GM23338 (cell line): ENCODE results near the gene TREM2. TPM values are rescaled to one million over a fixed set of nuclear protein-coding genes. Genes with fewer than 3 reads are reported as not detected.

Experiments
- ATAC-seq: fragments of 200-7000 bp; cut with Tn5 transposase; 3 replicates; pipeline ENCODE4 v1.9.1; 2020
- DNase-seq: peaks from one replicate; pipeline ENCODE4 v3.0.0-alpha.2; 2015; ENCODE audit warnings: low spot score
- H2AFZ ChIP-seq: fragments of 200-600 bp; sonication (generic); 2 replicates; pipeline ENCODE4 v1.8.0; 2016; ENCODE audit warnings: antibody characterized with exemption, mild to moderate bottlenecking, moderate library complexity
- H3F3A ChIP-seq: fragments of 200-600 bp; sonication (generic); replicated peaks from 2 replicates; pipeline ENCODE4 v1.8.0; 2017; ENCODE audit warnings: antibody characterized with exemption, mixed run types, low read depth
- H3K27ac ChIP-seq: fragments of 200-600 bp; sonication (generic); 2 replicates; pipeline ENCODE4 v1.6.1; 2016; ENCODE audit warnings: low read depth
- H3K27me3 ChIP-seq: fragments of 200-600 bp; sonication (generic); 2 replicates; pipeline ENCODE4 v1.8.0; 2016; ENCODE audit warnings: mild to moderate bottlenecking, mixed run types, moderate library complexity; ENCODE audit not compliant: insufficient read depth
- H3K36me3 ChIP-seq: fragments of 200-600 bp; sonication (generic); 2 replicates; pipeline ENCODE4 v1.8.0; 2016; ENCODE audit warnings: mild to moderate bottlenecking; ENCODE audit not compliant: insufficient read depth
- H3K4me1 ChIP-seq: fragments of 200-600 bp; sonication (generic); 2 replicates; pipeline ENCODE4 v1.8.0; 2016; ENCODE audit warnings: mild to moderate bottlenecking, moderate library complexity; ENCODE audit not compliant: insufficient read depth
- H3K4me2 ChIP-seq: fragments of 200-600 bp; sonication (generic); 2 replicates; pipeline ENCODE4 v1.7.1; 2017; ENCODE audit warnings: mixed run types
- H3K4me3 ChIP-seq: fragments of 200-600 bp; sonication (generic); 2 replicates; pipeline ENCODE4 v1.6.1; 2016; ENCODE audit warnings: mixed run types
- H3K79me2 ChIP-seq: fragments of 200-600 bp; sonication (generic); replicated peaks from 2 replicates; pipeline ENCODE4 v1.8.0; 2017; ENCODE audit warnings: mild to moderate bottlenecking; ENCODE audit not compliant: insufficient read depth
- H3K9me2 ChIP-seq: fragments of 200-600 bp; sonication (generic); 2 replicates; pipeline ENCODE4 v1.8.0; 2017; ENCODE audit not compliant: insufficient read depth
- H4K20me1 ChIP-seq: fragments of 200-600 bp; sonication (generic); replicated peaks from 2 replicates; pipeline ENCODE4 v1.8.0; 2017; ENCODE audit warnings: mild to moderate bottlenecking; ENCODE audit not compliant: insufficient read depth
- H3K27ac Mint-ChIP-seq: 2 replicates; pipeline ENCODE4 v1.8.0; 2020; ENCODE audit warnings: inconsistent platforms, mild to moderate bottlenecking, moderate library complexity, mixed read lengths
- H3K27me3 Mint-ChIP-seq: 3 replicates; pipeline ENCODE4 v1.8.0; 2022; ENCODE audit warnings: low read depth, mild to moderate bottlenecking, moderate library complexity, mixed read lengths, inconsistent platforms; ENCODE audit not compliant: insufficient read depth, poor library complexity
- H3K36me3 Mint-ChIP-seq: 3 replicates; pipeline ENCODE4 v1.8.0; 2021; ENCODE audit warnings: low read depth, mild to moderate bottlenecking, inconsistent platforms, moderate library complexity, mixed read lengths
- H3K4me1 Mint-ChIP-seq: 3 replicates; pipeline ENCODE4 v1.8.0; 2020; ENCODE audit warnings: mild to moderate bottlenecking, inconsistent platforms, mixed read lengths
- H3K4me3 Mint-ChIP-seq: 3 replicates; pipeline ENCODE4 v1.8.0; 2021; ENCODE audit warnings: moderate library complexity, mild to moderate bottlenecking, inconsistent platforms, mixed read lengths
- H3K9me3 Mint-ChIP-seq: 3 replicates; pipeline ENCODE4 v1.8.0; 2020; ENCODE audit warnings: moderate library complexity, mild to moderate bottlenecking, inconsistent platforms, mixed read lengths
- CREB1 ChIP-seq: fragments of 250-450 bp; sonication (Bioruptor Pico); IDR thresholded peaks from 2 replicates; pipeline ENCODE4 v1.5.0; 2020; ENCODE audit warnings: low read depth, mild to moderate bottlenecking, moderate library complexity
- EZH2 ChIP-seq: fragments of 200-600 bp; sonication (generic); IDR thresholded peaks from one replicate; pipeline ENCODE4 v1.8.0; 2017; ENCODE audit warnings: antibody characterized with exemption, mild to moderate bottlenecking, low read depth; ENCODE audit not compliant: unreplicated experiment
- EZH2phosphoT487 ChIP-seq: fragments of 200-600 bp; sonication (generic); IDR thresholded peaks from one replicate; pipeline ENCODE4 v1.8.1; 2018; ENCODE audit warnings: antibody characterized with exemption; ENCODE audit not compliant: unreplicated experiment
- JUNB ChIP-seq: IDR thresholded peaks from one replicate; pipeline ENCODE4 v1.6.1; 2016; ENCODE audit warnings: antibody characterized with exemption; ENCODE audit not compliant: unreplicated experiment
- NANOG ChIP-seq: IDR thresholded peaks from 2 replicates; pipeline ENCODE4 v1.6.1; 2016; ENCODE audit warnings: antibody characterized with exemption, borderline replicate concordance
- POLR2AphosphoS5 ChIP-seq: IDR thresholded peaks from 2 replicates; pipeline ENCODE4 v1.6.1; 2016; ENCODE audit warnings: antibody characterized with exemption, low read depth
- STAT1 ChIP-seq: IDR thresholded peaks from one replicate; pipeline ENCODE4 v1.6.1; 2016; ENCODE audit warnings: antibody characterized with exemption; ENCODE audit not compliant: unreplicated experiment
- ZNF114 ChIP-seq: fragments of 250-450 bp; sonication (Bioruptor Pico); IDR thresholded peaks from 2 replicates; pipeline ENCODE4 v1.5.0; 2020; ENCODE audit warnings: mild to moderate bottlenecking, moderate library complexity
- ZNF331 ChIP-seq: fragments of 250-450 bp; sonication (Bioruptor Pico); IDR thresholded peaks from 2 replicates; pipeline ENCODE4 v1.5.0; 2020; ENCODE audit warnings: low read depth, mild to moderate bottlenecking, moderate library complexity
- polyA plus RNA-seq: library from polyadenylated mRNA; unstranded; fragments of >200 nt; fragmentation: Nextera tagmentation; extraction: Ambion mirVana; gene quantifications from 2 replicates; pipeline ENCODE4 v1.2.1, GENCODE V29; 2016
- total RNA-seq: library from RNA; depleted of rRNA; stranded (reverse); fragments of >200 nt; shearing (Covaris generic); gene quantifications from 2 replicates; pipeline ENCODE4 v1.2.3, GENCODE V29; 2014
- TF ChIP-seq, protein P1 (sequence below), 2 experiments: fragments of 200-600 bp in 1 of 2; sonication (generic) in 1 of 2; conservative IDR thresholded peaks; 2 replicates each; pipeline versions ENCODE4 v1.5.1 to v1.6.1; 2016 to 2017; ENCODE audit warnings: antibody characterized with exemption in 2 of 2, low read depth in 2 of 2, mild to moderate bottlenecking in 2 of 2, moderate library complexity in 1 of 2
- TF ChIP-seq, protein P2 (sequence below): IDR thresholded peaks from one replicate; pipeline ENCODE4 v1.6.1; 2018; ENCODE audit warnings: antibody characterized with exemption; ENCODE audit not compliant: unreplicated experiment
- TF ChIP-seq, protein P3 (sequence below): fragments of 250-450 bp; sonication (Bioruptor Pico); IDR thresholded peaks from 2 replicates; pipeline ENCODE4 v1.5.0; 2020; ENCODE audit warnings: mild to moderate bottlenecking, moderate library complexity
- TF ChIP-seq, protein P4 (sequence below): IDR thresholded peaks from 2 replicates; pipeline ENCODE4 v1.6.1; 2016; ENCODE audit warnings: antibody characterized with exemption

Gene TREM2
- total and polyA plus RNA-seq, 2 experiments from 2014 or later = not detected

DNA sequence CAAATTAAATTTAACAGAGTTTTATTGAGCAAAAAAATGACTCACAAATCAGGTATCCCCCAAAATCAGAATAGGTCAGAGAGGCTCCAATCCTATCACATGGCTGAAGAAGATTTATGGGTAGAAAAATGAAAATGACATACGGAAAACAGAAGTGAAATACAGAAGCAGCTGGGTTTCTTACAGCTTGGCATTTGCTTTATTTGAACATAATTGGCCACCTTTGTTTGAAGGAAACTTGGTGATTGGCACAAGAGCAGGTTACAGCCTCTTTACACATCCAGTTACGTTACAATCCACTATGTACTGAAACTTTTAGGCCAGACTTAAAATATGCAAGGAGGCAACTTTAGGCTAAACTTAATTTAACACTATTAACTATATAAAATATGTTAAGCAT is 11.7 kb upstream of the TREM2 start:
- peaks cover 8% of the 10 kb centered on the region; the same call in 1 of the 3 replicates for H3K9me3 Mint-ChIP-seq
- peaks cover 16% of the 10 kb centered on the region; the same call in 1 of the 2 replicates for H3K9me2 ChIP-seq
- no peaks in the 10 kb centered on the region for H4K20me1 ChIP-seq
- H3K27ac Mint-ChIP-seq = no peak overlapping the region
- TF ChIP-seq, protein P1, sequence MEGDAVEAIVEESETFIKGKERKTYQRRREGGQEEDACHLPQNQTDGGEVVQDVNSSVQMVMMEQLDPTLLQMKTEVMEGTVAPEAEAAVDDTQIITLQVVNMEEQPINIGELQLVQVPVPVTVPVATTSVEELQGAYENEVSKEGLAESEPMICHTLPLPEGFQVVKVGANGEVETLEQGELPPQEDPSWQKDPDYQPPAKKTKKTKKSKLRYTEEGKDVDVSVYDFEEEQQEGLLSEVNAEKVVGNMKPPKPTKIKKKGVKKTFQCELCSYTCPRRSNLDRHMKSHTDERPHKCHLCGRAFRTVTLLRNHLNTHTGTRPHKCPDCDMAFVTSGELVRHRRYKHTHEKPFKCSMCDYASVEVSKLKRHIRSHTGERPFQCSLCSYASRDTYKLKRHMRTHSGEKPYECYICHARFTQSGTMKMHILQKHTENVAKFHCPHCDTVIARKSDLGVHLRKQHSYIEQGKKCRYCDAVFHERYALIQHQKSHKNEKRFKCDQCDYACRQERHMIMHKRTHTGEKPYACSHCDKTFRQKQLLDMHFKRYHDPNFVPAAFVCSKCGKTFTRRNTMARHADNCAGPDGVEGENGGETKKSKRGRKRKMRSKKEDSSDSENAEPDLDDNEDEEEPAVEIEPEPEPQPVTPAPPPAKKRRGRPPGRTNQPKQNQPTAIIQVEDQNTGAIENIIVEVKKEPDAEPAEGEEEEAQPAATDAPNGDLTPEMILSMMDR (conservative IDR thresholded peaks at IDR 0.05; ENCODE audit: low read depth in 2 of 2) = no peak
- TF ChIP-seq EZH2 = no peak
- no peak for TF ChIP-seq EZH2phosphoT487
- TF ChIP-seq ZNF114 (CRISPR knock-in tag) = no peak
- TF ChIP-seq, protein P2, sequence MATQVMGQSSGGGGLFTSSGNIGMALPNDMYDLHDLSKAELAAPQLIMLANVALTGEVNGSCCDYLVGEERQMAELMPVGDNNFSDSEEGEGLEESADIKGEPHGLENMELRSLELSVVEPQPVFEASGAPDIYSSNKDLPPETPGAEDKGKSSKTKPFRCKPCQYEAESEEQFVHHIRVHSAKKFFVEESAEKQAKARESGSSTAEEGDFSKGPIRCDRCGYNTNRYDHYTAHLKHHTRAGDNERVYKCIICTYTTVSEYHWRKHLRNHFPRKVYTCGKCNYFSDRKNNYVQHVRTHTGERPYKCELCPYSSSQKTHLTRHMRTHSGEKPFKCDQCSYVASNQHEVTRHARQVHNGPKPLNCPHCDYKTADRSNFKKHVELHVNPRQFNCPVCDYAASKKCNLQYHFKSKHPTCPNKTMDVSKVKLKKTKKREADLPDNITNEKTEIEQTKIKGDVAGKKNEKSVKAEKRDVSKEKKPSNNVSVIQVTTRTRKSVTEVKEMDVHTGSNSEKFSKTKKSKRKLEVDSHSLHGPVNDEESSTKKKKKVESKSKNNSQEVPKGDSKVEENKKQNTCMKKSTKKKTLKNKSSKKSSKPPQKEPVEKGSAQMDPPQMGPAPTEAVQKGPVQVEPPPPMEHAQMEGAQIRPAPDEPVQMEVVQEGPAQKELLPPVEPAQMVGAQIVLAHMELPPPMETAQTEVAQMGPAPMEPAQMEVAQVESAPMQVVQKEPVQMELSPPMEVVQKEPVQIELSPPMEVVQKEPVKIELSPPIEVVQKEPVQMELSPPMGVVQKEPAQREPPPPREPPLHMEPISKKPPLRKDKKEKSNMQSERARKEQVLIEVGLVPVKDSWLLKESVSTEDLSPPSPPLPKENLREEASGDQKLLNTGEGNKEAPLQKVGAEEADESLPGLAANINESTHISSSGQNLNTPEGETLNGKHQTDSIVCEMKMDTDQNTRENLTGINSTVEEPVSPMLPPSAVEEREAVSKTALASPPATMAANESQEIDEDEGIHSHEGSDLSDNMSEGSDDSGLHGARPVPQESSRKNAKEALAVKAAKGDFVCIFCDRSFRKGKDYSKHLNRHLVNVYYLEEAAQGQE = no peak
- TF ChIP-seq CREB1 (CRISPR knock-in tag) = no peak
- no peak for TF ChIP-seq NANOG
- no peak for TF ChIP-seq POLR2AphosphoS5
- no peak for TF ChIP-seq ZNF331 (CRISPR knock-in tag)
- TF ChIP-seq, protein P3, sequence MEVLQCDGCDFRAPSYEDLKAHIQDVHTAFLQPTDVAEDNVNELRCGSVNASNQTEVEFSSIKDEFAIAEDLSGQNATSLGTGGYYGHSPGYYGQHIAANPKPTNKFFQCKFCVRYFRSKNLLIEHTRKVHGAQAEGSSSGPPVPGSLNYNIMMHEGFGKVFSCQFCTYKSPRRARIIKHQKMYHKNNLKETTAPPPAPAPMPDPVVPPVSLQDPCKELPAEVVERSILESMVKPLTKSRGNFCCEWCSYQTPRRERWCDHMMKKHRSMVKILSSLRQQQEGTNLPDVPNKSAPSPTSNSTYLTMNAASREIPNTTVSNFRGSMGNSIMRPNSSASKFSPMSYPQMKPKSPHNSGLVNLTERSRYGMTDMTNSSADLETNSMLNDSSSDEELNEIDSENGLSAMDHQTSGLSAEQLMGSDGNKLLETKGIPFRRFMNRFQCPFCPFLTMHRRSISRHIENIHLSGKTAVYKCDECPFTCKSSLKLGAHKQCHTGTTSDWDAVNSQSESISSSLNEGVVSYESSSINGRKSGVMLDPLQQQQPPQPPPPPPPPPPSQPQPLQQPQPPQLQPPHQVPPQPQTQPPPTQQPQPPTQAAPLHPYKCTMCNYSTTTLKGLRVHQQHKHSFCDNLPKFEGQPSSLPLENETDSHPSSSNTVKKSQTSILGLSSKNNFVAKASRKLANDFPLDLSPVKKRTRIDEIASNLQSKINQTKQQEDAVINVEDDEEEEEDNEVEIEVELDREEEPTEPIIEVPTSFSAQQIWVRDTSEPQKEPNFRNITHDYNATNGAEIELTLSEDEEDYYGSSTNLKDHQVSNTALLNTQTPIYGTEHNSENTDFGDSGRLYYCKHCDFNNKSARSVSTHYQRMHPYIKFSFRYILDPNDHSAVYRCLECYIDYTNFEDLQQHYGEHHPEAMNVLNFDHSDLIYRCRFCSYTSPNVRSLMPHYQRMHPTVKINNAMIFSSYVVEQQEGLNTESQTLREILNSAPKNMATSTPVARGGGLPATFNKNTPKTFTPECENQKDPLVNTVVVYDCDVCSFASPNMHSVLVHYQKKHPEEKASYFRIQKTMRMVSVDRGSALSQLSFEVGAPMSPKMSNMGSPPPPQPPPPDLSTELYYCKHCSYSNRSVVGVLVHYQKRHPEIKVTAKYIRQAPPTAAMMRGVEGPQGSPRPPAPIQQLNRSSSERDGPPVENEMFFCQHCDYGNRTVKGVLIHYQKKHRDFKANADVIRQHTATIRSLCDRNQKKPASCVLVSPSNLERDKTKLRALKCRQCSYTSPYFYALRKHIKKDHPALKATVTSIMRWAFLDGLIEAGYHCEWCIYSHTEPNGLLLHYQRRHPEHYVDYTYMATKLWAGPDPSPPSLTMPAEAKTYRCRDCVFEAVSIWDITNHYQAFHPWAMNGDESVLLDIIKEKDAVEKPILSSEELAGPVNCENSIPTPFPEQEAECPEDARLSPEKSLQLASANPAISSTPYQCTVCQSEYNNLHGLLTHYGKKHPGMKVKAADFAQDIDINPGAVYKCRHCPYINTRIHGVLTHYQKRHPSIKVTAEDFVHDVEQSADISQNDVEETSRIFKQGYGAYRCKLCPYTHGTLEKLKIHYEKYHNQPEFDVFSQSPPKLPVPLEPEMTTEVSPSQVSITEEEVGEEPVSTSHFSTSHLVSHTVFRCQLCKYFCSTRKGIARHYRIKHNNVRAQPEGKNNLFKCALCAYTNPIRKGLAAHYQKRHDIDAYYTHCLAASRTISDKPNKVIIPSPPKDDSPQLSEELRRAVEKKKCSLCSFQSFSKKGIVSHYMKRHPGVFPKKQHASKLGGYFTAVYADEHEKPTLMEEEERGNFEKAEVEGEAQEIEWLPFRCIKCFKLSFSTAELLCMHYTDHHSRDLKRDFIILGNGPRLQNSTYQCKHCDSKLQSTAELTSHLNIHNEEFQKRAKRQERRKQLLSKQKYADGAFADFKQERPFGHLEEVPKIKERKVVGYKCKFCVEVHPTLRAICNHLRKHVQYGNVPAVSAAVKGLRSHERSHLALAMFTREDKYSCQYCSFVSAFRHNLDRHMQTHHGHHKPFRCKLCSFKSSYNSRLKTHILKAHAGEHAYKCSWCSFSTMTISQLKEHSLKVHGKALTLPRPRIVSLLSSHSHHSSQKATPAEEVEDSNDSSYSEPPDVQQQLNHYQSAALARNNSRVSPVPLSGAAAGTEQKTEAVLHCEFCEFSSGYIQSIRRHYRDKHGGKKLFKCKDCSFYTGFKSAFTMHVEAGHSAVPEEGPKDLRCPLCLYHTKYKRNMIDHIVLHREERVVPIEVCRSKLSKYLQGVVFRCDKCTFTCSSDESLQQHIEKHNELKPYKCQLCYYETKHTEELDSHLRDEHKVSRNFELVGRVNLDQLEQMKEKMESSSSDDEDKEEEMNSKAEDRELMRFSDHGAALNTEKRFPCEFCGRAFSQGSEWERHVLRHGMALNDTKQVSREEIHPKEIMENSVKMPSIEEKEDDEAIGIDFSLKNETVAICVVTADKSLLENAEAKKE (CRISPR knock-in tag) = no peak
- TF ChIP-seq STAT1 = no peak
- TF ChIP-seq JUNB = no peak
- TF ChIP-seq, protein P4, sequence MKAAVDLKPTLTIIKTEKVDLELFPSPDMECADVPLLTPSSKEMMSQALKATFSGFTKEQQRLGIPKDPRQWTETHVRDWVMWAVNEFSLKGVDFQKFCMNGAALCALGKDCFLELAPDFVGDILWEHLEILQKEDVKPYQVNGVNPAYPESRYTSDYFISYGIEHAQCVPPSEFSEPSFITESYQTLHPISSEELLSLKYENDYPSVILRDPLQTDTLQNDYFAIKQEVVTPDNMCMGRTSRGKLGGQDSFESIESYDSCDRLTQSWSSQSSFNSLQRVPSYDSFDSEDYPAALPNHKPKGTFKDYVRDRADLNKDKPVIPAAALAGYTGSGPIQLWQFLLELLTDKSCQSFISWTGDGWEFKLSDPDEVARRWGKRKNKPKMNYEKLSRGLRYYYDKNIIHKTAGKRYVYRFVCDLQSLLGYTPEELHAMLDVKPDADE = no peak
- no peaks in the 10 kb centered on the region for H3K36me3 ChIP-seq
- peaks cover 15% of the 10 kb centered on the region for H3K4me1 Mint-ChIP-seq
- H3K4me3 Mint-ChIP-seq = no peak overlapping the region
- peaks cover 4% of the 10 kb centered on the region for H3K27me3 Mint-ChIP-seq
- no peak overlapping the region for H2AFZ ChIP-seq
- H3K4me1 ChIP-seq = peaks cover 11% of the 10 kb centered on the region
- H3K79me2 ChIP-seq = no peaks in the 10 kb centered on the region
- H3K4me2 ChIP-seq = no peak overlapping the region
- no peak overlapping the region for H3K4me3 ChIP-seq
- no peak for DNase-seq
- H3F3A ChIP-seq = no peaks in the 10 kb centered on the region
- no peak for ATAC-seq
- H3K36me3 Mint-ChIP-seq = peaks cover 7% of the 10 kb centered on the region; the same call in 1 of the 3 replicates
- no peaks in the 10 kb centered on the region for H3K27me3 ChIP-seq
- no peak overlapping the region for H3K27ac ChIP-seq
